Activated CD8-positive, alpha-beta memory T cell treated with anti-CD3 and anti-CD28 coated beads, Interleukin-2, amount 50 U/mL, for 1 hour (primary cell): ENCODE data around the gene TOMM7.
"Not testable (repeated sequence)": the region's sequence is repeated elsewhere in the genome, so short reads cannot be mapped to it uniquely, and the experiment has no call there.

Experiments used
- DNase-seq: peaks from one replicate; pipeline ENCODE4 v3.0.0-alpha.2; 2020; ENCODE audit errors: extremely low read depth

The TOMM7 gene

GRCh38 chr7:22821702-22822485, 755 bp downstream of the TOMM7 start:
- DNase-seq, result no peak

GRCh38 chr7:22819476-22819875, 3.2 kb downstream of the TOMM7 start:
- DNase-seq, result no peak

GRCh38 chr7:22814261-22815208, 8.1 kb downstream of the TOMM7 start:
- DNase-seq, result no peak

GRCh38 chr7:22812353-22812752, 10.3 kb downstream of the TOMM7 start:
- no peak for DNase-seq

DNA sequence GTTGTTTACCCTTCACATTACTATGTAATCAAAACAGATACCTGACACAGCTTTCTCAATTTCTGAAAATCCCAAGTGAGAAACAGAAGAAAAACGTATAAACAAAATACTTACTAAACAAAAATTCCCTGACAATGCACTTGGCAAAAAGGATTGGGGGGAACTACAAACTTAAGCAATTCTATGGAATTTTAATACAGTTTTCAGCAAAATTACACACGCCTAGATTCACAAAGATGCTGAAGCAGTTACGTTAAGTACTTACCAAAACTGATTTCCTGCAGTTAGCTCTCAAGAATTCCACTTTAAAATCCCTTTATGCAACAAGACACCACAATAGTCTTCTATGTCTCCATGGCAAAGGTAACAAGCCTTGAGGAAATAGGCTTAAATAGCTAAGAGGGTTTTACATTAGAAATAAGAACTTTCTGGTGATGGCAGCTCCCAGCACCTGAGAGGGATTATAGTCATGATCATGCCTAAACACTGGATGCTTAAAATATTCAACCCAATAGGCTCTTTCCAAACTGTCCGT, 10.8 kb downstream of the TOMM7 start:
- no peak for DNase-seq

- DNase-seq, result no peak
Observed at GRCh38 chr7:22810843-22811242, 11.8 kb downstream of the TOMM7 start.

- no peak for DNase-seq
Observed at GRCh38 chr7:22809902-22810642, 12.6 kb downstream of the TOMM7 start.

GRCh38 chr7:22808140-22808539, 14.5 kb downstream of the TOMM7 start:
- no peak for DNase-seq

DNA sequence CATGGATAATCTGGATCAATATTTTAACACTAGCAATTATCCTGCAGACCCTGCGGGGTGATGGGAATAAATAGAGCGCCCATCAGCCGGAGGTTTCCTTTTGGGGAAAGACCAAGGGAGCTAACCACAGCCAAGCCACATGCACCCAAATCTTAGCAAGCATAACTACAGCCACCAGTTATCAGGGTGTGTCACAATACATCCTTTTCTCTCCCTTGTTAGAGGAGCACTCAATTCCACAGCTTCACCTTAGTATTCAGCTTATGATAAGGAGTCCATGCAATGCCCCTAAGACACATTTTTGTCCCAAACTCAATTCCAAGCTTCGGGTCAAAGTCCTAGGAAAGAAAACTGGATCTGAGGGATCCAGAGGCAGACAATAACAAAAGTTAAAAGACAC, 15.9 kb downstream of the TOMM7 start:
- DNase-seq, result no peak

- no peak for DNase-seq
Observed at GRCh38 chr7:22805227-22805626, 17.4 kb downstream of the TOMM7 start.

DNA sequence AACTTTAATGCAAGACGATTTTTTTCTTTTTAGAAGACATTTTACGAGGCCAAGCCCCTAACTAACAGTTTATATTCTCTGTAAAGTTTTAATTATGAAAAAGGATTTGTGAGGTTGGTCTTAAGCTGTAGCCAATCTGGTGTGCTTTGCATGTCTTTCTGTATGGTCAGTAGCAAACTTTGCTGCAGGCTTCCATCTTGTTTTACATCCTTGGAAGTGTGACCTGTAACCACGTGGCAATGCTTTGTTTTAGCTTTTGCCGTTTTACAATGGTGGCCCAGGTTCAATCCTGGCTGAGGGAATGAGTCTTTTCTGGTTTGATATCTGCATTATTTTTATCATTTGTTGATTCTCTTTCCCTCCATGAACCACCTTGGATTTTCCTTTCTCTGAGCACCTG, 19.8 kb downstream of the TOMM7 start:
- not testable (repeated sequence) for DNase-seq

- no peak for DNase-seq
Observed at GRCh38 chr7:22802426-22802825, 20.2 kb downstream of the TOMM7 start.

DNA sequence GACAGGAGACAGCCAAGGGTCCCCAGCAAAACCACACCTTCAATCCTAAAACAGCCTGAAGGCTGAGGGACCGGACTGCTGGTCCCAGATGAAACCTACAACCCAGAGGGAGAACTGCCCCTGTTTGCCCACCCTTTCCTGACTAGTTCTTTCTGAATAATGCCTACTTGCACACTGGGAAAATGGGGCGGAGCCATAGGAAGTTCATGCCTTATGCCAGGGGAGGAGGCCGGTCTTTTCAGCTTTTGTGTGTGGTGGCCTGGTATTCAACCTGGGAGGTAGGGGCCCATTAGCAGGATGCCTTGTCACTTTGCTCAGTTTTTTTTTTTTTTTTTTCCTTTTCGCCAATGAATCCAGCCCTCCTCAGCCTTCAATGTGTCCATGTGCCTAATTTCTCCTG, 20.7 kb downstream of the TOMM7 start:
- DNase-seq, result no peak

- DNase-seq, result no peak
Observed at GRCh38 chr7:22799633-22800032, 23.0 kb downstream of the TOMM7 start.

DNA sequence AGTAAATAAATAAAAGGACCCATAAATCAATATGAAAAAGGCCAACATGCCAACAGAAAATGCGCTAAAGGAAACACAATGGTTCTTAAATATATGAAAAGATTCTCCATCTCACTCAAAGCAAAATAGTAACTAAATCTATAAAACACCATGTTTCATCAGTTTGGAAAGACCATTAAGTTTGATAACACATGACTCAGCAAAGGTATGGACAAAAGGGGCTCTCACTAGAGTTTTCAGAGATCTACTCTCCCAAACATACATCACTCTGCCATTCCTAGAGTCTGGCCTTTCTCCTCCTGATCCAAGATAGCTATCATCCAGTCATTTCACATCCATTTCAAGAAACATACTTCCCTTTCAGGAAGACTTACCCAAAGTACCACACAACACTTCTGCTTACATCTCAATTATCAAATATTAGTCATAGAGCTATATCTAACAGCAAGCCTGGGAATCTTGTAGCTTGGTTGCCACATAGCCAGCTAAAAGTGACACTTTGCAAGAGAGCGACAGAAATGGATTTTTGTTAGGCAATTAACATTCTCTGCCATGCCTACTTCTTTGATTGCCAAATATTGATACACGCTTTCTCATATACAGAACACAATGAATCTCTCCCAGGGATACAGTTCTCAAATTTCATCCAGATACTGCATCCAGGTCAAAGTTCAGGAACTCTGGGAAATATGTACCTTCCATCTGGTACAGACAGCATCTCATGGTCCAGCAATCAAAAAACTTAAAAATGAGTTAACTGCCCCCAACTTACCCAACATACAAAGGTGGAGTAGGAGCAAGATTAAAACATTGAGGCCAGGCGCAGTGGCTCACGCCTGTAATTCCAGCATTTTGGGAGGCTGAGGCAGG, 28.8 kb downstream of the TOMM7 start:
- DNase-seq, result no peak

GRCh38 chr7:22791204-22792158, 31.2 kb downstream of the TOMM7 start:
- DNase-seq, result no peak

DNA sequence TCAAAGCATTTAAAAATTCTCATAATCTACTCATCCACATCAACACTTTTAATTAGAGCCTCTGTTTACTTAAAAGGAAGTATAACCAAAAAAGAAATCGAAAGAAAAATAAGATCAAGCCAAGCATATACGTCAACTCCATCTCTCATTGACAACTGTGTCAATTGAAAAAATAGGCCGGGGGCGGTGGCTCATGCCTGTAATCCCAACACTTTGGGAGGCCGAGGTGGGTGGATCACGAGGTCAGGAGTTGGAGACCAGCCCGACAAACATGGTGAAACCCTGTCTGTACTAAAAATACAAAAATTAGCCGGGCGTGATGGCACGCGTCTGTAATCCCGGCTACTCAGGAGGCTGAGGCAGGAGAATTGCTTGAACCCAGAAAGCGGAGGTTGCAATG, 32.0 kb downstream of the TOMM7 start:
- not testable (repeated sequence) for DNase-seq

GRCh38 chr7:22787951-22788350, 34.7 kb downstream of the TOMM7 start:
- no peak for DNase-seq

DNA sequence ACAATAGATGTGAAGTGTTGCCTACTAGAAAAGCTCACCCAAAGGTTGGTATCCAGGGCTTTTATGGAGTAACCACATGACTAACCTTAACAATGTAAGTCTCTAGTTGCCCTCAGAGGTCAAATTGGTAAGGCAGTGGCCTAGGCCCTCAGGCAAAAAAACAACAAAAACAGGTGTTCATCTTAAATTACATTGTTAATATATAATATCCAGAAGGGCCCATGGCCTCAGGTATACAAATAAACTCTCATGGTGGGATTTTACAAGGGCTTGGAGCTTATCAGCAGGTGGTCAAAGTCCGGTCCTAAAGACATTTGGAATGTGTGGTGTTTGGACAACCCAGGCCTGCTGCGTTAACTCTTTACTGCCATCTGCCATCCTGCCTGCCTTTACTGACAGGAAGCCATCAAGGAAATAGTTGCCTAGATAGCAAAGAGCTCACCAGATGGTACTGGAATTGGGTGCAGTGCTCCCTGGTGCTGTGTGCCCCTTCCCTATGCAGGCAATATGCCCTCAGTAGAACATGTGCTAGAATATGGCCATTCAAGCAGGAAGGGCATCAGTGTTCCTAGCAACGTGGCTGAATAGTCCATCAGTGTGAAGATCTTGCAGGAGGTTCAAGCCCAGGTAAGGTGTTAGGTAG, 36.2 kb downstream of the TOMM7 start:
- DNase-seq, result no peak
